Measurements from ENCODE around the gene SPATA21. TPM values are rescaled to one million over a fixed set of nuclear protein-coding genes. Genes with fewer than 3 reads are reported as not detected.

SPATA21 gene
- total RNA-seq, 1 experiment from 2014 or later, result not detected

- DNase-seq, result no peak
- no peaks in the 10 kb centered on the region for H3K79me2 ChIP-seq (ENCODE audit: insufficient read depth, low read length)
- Mint-ChIP-seq H3K9me3 (no peaks in the 10 kb centered on the region), H3K27me3 (ENCODE audit: low read depth) (no peaks in the 10 kb centered on the region), H3K27ac (no peak overlapping the region), H3K36me3 (ENCODE audit: insufficient read depth in 1 of 3, low read depth in 3 of 3) (peaks cover 9 to 25% (median 15%) of the 10 kb centered on the region in 3 experiments), H3K4me3 (no peak overlapping the region), H3K4me1 (peaks cover 3 to 7% of the 10 kb centered on the region in 2 experiments; a peak in 2 of 4 replicates)
- no peak overlapping the region for H3K56ac ChIP-seq (ENCODE audit: insufficient read length, low read depth, low read length)
- no peaks in the 10 kb centered on the region for H3K9me3 ChIP-seq (ENCODE audit: control insufficient read depth, low read depth, low read length)
- no peaks in the 10 kb centered on the region for H3K27me3 ChIP-seq (ENCODE audit: insufficient read depth, low read length)
- H2BK5ac ChIP-seq (ENCODE audit: insufficient read length, low read length), result no peak overlapping the region
- no peak for TF ChIP-seq CTCF (conservative IDR thresholded peaks at IDR 0.05)
- H4K8ac ChIP-seq (replicated peaks; ENCODE audit: insufficient read length, low read depth, low read length), result no peak overlapping the region
- H4K20me1 ChIP-seq (ENCODE audit: control insufficient read depth, insufficient read depth, insufficient read length), result no peaks in the 10 kb centered on the region
- H3K79me1 ChIP-seq (ENCODE audit: insufficient read depth, low read depth, low read length, poor library complexity, severe bottlenecking), result no peaks in the 10 kb centered on the region
- H3K9ac ChIP-seq (ENCODE audit: extremely low read depth, insufficient read length, low read length), result no peak overlapping the region
- H3K14ac ChIP-seq (ENCODE audit: insufficient read depth, low read length), result no peak overlapping the region; the same call in 1 of the 2 replicates
- WGBS (ENCODE audit: extremely low coverage, insufficient read length, low lambda C conversion rate), result no CpG with 5 or more reads among the region's 21 CpGs
- no peak overlapping the region for H3K23ac ChIP-seq (ENCODE audit: insufficient read length, low read depth, low read length)
- H3K4me1 ChIP-seq (ENCODE audit: insufficient read depth, low read length), result no peaks in the 10 kb centered on the region
- H2AFZ ChIP-seq (ENCODE audit: low read length), result no peak overlapping the region
- H3K4me2 ChIP-seq (ENCODE audit: insufficient read depth, insufficient read length, low read length), result no peak overlapping the region
- H4K91ac ChIP-seq (ENCODE audit: insufficient read length, low read depth, low read length), result no peak overlapping the region
- no peak overlapping the region for H3K18ac ChIP-seq (ENCODE audit: insufficient read length, low read depth, low read length)
- no peak overlapping the region for H2BK12ac ChIP-seq (ENCODE audit: insufficient read length, low read depth, low read length)
- no peak overlapping the region for H4K5ac ChIP-seq (ENCODE audit: insufficient read length, low read depth, low read length)
- H3K27ac ChIP-seq (ENCODE audit: insufficient read length, low read depth, low read length), result no peak overlapping the region
- H3K23me2 ChIP-seq (ENCODE audit: insufficient read length, low read depth, low read length, poor library complexity, severe bottlenecking), result no peaks in the 10 kb centered on the region
- no peak overlapping the region for H2BK20ac ChIP-seq (ENCODE audit: low read depth, low read length, poor library complexity, severe bottlenecking)
- H2AK5ac ChIP-seq (ENCODE audit: insufficient read length, low read length), result no peak overlapping the region
- H3T11ph ChIP-seq (ENCODE audit: low read length), result no peak overlapping the region
- H2BK15ac ChIP-seq (ENCODE audit: low read depth, low read length), result no peak overlapping the region
- H3K4ac ChIP-seq (ENCODE audit: low read depth, low read length), result no peak overlapping the region
- no peak overlapping the region for H2BK120ac ChIP-seq (ENCODE audit: low read depth, low read length, poor library complexity, severe bottlenecking)
These were observed 27.8 kb upstream of the SPATA21 start for GRCh38 chr1:16464917-16465625.
